Retinal pigment epithelial cell (primary cell): Measurements from ENCODE around the gene NEK4.

Experiments
- DNase-seq: peaks from one replicate; pipeline ENCODE4 v3.0.0-alpha.2; 2010; ENCODE audit warnings: low read depth
- H3K4me3 ChIP-seq: 2 replicates; pipeline ENCODE4 v1.5.1; 2011; ENCODE audit warnings: mild to moderate bottlenecking, low read length, control low read depth, moderate library complexity
- TF ChIP-seq, protein P1 (sequence below): conservative IDR thresholded peaks from 2 replicates; pipeline ENCODE4 v1.5.1; 2011; ENCODE audit warnings: low read depth, low read length, control low read depth, inconsistent platforms

NEK4 gene

DNA sequence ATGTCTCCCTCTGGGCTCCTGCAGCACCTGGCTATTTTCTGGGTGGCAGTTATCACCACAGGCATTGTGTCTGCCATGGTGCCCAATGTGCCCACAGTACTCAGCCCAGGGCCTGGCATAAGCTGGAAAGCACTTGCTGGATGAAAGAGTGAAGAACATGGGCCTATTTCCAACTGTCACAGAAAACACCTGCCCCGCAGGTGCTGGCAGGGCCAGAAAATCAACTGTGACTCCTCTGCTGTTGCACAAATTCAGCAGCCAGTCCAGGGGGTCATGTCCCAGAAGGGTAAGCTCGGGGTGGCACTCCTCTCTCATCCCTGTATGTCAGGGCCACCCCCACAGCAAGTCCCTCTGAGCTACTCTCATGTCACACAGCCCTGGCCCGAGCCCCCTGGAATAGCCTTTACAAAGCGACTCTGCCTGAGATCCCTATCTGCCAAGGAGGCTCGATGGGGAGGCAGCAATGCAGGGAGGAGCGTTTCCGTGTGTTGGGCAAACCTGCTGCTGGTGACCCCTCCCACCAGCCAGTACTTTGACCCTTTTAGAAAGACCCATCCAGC, 40.8 kb upstream of the NEK4 start:
- TF ChIP-seq, protein P1, sequence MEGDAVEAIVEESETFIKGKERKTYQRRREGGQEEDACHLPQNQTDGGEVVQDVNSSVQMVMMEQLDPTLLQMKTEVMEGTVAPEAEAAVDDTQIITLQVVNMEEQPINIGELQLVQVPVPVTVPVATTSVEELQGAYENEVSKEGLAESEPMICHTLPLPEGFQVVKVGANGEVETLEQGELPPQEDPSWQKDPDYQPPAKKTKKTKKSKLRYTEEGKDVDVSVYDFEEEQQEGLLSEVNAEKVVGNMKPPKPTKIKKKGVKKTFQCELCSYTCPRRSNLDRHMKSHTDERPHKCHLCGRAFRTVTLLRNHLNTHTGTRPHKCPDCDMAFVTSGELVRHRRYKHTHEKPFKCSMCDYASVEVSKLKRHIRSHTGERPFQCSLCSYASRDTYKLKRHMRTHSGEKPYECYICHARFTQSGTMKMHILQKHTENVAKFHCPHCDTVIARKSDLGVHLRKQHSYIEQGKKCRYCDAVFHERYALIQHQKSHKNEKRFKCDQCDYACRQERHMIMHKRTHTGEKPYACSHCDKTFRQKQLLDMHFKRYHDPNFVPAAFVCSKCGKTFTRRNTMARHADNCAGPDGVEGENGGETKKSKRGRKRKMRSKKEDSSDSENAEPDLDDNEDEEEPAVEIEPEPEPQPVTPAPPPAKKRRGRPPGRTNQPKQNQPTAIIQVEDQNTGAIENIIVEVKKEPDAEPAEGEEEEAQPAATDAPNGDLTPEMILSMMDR: no peak
- DNase-seq: no peak
- H3K4me3 ChIP-seq: no peak overlapping the region

DNA sequence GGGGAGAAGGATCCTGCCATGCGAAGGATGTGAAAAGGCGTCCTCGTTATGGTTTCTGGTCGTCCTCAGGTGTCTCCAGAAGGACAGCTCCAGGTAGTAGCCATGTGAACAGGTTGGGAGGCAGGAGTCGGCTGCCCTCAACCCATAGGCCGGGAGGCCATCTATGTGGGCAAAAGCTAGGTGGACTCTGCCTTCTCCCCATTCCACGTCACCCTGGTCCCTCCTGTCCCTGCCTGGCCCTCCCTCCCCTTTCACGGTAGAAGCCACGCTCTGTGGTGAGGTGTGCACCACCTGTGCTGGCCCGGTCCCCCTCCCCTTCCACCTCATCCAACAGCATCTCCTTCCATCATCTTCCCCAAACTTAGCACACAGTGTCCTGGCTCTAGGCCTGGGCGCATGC, 40.2 kb upstream of the NEK4 start:
- no peak for DNase-seq
- no peak overlapping the region for H3K4me3 ChIP-seq
- TF ChIP-seq, protein P1: no peak

DNA sequence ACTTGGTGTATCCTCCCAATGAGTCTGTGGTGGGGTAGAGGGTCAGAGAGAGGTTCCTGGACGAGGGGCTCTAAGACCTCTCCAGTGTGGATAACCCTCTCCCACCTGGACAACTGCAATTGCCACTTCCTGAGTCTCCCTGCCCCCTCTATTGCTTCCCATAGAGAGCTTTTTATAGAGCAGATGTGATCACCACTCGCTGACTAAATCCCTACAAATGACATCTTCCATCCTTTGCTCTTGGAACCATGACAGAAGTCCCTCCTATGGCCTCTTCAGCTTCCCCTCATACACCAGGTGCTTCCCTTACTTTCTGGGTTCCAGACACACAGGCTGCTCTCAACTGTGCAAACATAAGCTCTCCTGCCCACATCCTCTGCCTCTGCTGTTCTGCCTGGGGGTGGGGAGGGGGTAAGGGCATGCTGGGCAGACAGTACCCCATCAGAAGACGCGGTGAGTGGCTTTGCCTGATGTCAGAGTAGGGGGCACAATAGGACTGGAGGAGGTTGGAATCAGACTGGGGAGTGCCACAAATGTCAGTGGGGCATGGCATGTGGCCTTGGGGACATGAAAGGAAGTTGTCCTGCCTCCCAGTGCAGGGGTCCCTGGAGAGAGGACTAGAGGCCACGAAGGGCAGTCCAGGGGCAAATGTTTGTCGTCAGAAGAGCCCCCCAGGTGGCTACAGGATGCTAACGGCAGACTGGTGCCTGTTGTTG, 39.1 kb upstream of the NEK4 start:
- no peak overlapping the region for H3K4me3 ChIP-seq
- TF ChIP-seq, protein P1: no peak
- no peak for DNase-seq

DNA sequence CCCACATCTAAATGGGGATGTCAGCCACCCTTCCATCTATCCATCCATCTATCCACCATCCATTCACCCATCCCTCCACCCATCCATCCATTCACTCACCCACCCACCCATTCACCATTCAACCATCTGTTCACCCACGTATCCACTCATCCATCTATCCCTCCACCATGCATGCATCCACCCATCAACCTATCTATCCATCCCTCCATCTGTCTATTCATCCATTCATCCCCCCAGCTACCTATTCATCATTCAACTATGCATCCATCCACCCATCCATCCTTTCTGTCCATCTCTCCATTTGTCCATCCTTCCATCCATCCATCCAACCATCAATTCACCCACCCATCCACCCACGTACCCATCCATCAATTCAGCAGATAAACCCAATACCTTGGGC, 38.4 kb upstream of the NEK4 start:
- DNase-seq: no peak
- TF ChIP-seq, protein P1: no peak
- no peak overlapping the region for H3K4me3 ChIP-seq

DNA sequence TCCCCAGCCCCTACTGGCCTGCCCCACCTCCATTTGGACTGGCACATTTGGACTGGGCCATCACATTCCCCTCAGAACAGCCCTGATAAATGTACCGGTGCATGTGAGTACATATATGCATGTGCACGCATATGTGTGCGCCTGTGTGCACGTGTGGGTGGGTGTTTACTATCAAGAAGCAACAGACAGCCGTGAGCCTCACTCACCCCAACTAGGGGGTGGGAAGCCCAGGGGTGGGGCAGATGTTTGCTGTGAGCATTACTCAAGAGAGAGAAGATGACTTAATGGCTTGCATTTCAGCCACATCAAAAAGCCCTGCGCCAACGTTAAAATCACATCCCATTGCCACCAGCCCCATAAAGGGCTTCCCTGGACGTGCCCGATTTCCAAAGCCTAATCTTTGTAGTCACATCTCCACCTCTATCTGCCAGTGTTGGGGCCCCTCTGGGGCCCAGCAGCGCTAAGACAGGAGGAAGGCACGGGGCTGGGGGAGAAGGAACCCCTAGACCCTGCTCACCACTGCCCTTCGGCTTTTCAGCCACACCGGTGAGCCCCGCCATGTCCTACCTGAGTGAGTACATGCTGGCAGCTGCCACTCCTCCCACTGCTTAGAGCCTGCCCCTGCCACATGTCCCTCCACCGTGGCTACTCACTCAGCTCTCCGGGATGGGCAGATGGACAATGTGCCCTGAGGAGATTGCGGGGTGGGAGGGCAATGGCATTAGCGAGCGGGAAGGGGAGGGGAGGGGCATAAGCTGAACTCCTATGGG, 34.7 kb upstream of the NEK4 start:
- H3K4me3 ChIP-seq: no peak overlapping the region
- TF ChIP-seq, protein P1: no peak
- DNase-seq: no peak

DNA sequence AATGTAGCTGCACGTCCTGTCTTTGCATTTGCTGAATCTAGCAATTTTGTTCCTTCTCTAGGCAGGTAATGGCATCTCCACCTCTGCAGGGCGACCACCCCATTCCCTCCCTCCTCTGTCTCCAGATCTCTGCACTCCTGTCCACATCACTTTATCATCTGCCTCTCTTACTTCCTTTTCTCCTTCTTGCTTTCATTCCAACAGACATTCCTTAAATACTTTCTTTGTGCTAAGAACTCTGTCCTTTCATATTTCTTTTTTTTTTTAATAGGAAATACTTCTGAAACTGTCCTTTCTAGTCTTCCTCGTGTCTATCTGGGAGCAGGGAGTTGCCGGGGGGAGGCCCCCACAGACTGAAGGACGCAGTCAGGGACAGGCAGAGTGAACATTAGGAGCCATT, 31.1 kb upstream of the NEK4 start:
- DNase-seq: no peak
- TF ChIP-seq, protein P1: no peak
- H3K4me3 ChIP-seq: no peak overlapping the region
